HepG2 (cell line): ENCODE measurements around the gene BBLN. TPM values are rescaled to one million over a fixed set of nuclear protein-coding genes. Genes with fewer than 3 reads are reported as not detected.

Experiments
- ARHGAP35 ChIP-seq: sonication (generic); formaldehyde crosslinking; IDR thresholded peaks from 2 replicates; pipeline ENCODE4 v1.9.0; 2022; ENCODE audit warnings: mild to moderate bottlenecking, inconsistent platforms, moderate library complexity, missing genetic modification reagents, borderline replicate concordance
- CBX2 ChIP-seq, 2 experiments: fragments of 200-600 bp in 1 of 2; sonication (generic); formaldehyde crosslinking in 1 of 2; IDR thresholded peaks; 2 replicates each; pipeline versions ENCODE4 v1.7.0 to v1.8.1; 2018 to 2022; ENCODE audit warnings: low read depth in 2 of 2, low read length in 1 of 2, mild to moderate bottlenecking in 1 of 2, missing genetic modification reagents in 1 of 2
- ZNF260 ChIP-seq: sonication (generic); formaldehyde crosslinking; IDR thresholded peaks from 2 replicates; pipeline ENCODE4 v1.4.0; 2020; ENCODE audit warnings: missing genetic modification reagents, low read depth, mild to moderate bottlenecking, borderline replicate concordance
- ZNF576 ChIP-seq: sonication (generic); formaldehyde crosslinking; IDR thresholded peaks from 2 replicates; pipeline ENCODE4 v1.4.0; 2020; ENCODE audit warnings: mild to moderate bottlenecking, missing genetic modification reagents
- ZNF724P ChIP-seq: sonication (generic); formaldehyde crosslinking; IDR thresholded peaks from 2 replicates; pipeline ENCODE4 v1.8.0; 2022; ENCODE audit warnings: missing genetic modification reagents, borderline replicate concordance
- ZUFSP ChIP-seq: sonication (generic); formaldehyde crosslinking; IDR thresholded peaks from 2 replicates; pipeline ENCODE4 v1.9.0; 2021; ENCODE audit warnings: missing genetic modification reagents, mild to moderate bottlenecking, borderline replicate concordance
- polyA plus RNA-seq, 8 experiments: library from polyadenylated mRNA; depleted of rRNA in 3 of 8; stranded (reverse) in 7 of 8; unstranded in 1 of 8; fragments of >200 nt; fragmentation: Illumina TruSeq in 4 of 8; extraction: Trizol in 4 of 8; gene quantifications; 2 replicates each; pipeline versions ENCODE4 v1.2.1 to v1.2.3, GENCODE V29; 2011 to 2016; ENCODE audit warnings: low read depth in 4 of 8, missing spikeins in 1 of 8, mixed read lengths in 1 of 8; ENCODE audit not compliant: insufficient read depth in 1 of 8
- total RNA-seq, 5 experiments: library from RNA; depleted of rRNA; stranded (reverse); fragments of >200 nt; fragmentation: Illumina TruSeq; extraction: Trizol; gene quantifications; 2 replicates each; pipeline ENCODE4 v1.2.3, GENCODE V29; 2016; ENCODE audit warnings: low read depth in 1 of 5
- TF ChIP-seq, protein P1 (sequence below): sonication (generic); formaldehyde crosslinking; IDR thresholded peaks from one replicate; pipeline ENCODE4 v1.5.1; 2020; ENCODE audit warnings: mild to moderate bottlenecking, missing genetic modification reagents; ENCODE audit errors: not compliant biosample characterization
- TF ChIP-seq, protein P2 (sequence below): sonication (generic); formaldehyde crosslinking; IDR thresholded peaks from 2 replicates; pipeline ENCODE4 v1.4.0; 2020; ENCODE audit warnings: missing genetic modification reagents
- TF ChIP-seq, protein P3 (sequence below): sonication (generic); formaldehyde crosslinking; IDR thresholded peaks from 2 replicates; pipeline ENCODE4 v1.8.1; 2022; ENCODE audit warnings: mild to moderate bottlenecking, missing genetic modification reagents
- TF ChIP-seq, protein P4 (sequence below): sonication (generic); formaldehyde crosslinking; IDR thresholded peaks from 2 replicates; pipeline ENCODE4 v1.4.0; 2020; ENCODE audit warnings: missing genetic modification reagents, borderline replicate concordance

BBLN gene
- total and polyA plus RNA-seq, 2 of the 13 experiments (the other 11 are each of a cell fraction or from before 2014, with no cell fraction given) = 27.6 to 33.1 TPM

DNA sequence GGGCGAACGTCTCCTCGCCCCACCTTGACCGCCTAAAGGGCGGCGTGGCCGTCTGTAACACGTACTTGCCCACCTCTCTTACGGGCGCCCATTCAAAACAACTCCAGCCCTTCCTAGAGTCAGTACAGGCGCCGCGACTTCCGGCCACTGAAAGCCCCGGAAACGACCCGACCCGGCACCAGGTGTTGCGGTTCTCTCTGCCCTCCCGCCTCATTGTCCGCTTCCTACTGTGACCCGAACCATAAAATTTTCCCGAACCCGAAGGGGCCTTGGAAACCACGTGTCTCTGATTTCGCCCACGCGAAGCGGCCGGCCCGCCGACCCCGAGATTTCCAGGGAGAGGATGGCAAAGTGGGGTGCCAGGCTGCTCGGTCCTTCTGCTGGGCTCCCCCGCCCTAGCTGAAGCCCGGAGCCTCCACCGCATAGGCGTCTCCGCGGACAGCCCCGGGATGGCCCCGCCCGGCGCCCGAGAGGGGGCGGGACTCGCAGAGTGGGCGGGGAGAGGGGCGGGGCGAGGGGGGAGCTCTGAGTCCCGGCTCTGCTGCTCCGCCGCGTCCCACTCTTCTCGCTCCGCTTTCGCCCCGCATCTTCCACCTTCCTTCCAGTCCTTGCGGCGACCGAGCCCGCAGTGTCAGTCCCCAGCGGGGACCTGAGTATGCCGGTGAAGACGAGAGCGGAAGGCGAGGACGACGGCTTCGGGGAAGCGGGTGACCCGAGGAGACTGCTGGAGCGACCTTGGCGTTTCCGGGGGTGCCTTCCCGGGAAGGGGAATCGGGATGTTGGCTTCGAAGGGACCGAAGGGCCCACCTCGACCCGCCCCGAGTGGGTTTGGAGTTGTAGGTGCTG is 31.9 kb upstream of the BBLN start (continued):
- TF ChIP-seq, protein P1, sequence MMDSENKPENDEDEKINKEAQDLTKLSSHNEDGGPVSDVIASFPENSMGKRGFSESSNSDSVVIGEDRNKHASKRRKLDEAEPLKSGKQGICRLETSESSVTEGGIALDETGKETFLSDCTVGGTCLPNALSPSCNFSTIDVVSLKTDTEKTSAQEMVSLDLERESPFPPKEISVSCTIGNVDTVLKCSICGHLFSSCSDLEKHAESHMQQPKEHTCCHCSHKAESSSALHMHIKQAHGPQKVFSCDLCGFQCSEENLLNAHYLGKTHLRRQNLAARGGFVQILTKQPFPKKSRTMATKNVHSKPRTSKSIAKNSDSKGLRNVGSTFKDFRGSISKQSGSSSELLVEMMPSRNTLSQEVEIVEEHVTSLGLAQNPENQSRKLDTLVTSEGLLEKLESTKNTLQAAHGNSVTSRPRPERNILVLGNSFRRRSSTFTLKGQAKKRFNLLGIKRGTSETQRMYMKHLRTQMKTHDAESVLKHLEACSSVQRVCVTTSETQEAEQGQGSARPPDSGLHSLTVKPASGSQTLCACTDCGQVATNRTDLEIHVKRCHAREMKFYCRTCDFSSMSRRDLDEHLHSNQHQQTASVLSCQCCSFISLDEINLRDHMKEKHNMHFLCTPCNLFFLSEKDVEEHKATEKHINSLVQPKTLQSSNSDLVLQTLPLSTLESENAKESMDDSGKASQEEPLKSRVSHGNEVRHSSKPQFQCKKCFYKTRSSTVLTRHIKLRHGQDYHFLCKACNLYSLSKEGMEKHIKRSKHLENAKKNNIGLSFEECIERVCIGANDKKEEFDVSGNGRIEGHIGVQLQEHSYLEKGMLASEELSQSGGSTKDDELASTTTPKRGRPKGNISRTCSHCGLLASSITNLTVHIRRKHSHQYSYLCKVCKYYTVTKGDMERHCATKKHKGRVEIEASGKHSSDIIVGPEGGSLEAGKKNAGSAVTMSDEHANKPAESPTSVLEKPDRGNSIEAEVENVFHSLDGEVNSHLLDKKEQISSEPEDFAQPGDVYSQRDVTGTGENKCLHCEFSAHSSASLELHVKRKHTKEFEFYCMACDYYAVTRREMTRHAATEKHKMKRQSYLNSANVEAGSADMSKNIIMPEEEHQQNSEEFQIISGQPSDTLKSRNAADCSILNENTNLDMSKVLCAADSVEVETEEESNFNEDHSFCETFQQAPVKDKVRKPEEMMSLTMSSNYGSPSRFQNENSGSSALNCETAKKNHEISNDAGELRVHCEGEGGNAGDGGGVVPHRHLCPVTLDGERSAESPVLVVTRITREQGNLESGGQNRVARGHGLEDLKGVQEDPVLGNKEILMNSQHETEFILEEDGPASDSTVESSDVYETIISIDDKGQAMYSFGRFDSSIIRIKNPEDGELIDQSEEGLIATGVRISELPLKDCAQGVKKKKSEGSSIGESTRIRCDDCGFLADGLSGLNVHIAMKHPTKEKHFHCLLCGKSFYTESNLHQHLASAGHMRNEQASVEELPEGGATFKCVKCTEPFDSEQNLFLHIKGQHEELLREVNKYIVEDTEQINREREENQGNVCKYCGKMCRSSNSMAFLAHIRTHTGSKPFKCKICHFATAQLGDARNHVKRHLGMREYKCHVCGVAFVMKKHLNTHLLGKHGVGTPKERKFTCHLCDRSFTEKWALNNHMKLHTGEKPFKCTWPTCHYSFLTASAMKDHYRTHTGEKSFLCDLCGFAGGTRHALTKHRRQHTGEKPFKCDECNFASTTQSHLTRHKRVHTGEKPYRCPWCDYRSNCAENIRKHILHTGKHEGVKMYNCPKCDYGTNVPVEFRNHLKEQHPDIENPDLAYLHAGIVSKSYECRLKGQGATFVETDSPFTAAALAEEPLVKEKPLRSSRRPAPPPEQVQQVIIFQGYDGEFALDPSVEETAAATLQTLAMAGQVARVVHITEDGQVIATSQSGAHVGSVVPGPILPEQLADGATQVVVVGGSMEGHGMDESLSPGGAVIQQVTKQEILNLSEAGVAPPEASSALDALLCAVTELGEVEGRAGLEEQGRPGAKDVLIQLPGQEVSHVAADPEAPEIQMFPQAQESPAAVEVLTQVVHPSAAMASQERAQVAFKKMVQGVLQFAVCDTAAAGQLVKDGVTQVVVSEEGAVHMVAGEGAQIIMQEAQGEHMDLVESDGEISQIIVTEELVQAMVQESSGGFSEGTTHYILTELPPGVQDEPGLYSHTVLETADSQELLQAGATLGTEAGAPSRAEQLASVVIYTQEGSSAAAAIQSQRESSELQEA (CRISPR knock-in tag) = peak; percentile 7
- TF ChIP-seq ZUFSP (CRISPR knock-in tag) = no peak
- TF ChIP-seq, protein P2, sequence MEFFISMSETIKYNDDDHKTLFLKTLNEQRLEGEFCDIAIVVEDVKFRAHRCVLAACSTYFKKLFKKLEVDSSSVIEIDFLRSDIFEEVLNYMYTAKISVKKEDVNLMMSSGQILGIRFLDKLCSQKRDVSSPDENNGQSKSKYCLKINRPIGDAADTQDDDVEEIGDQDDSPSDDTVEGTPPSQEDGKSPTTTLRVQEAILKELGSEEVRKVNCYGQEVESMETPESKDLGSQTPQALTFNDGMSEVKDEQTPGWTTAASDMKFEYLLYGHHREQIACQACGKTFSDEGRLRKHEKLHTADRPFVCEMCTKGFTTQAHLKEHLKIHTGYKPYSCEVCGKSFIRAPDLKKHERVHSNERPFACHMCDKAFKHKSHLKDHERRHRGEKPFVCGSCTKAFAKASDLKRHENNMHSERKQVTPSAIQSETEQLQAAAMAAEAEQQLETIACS (CRISPR knock-in tag) = 0 out of 2 replicates have a peak, but pooled peaks have one; percentile 6
- peak; percentile 72; the same call in 1 of the 2 replicates for TF ChIP-seq ARHGAP35 (CRISPR knock-in tag)
- TF ChIP-seq ZNF260 = no peak
- TF ChIP-seq CBX2 (IDR thresholded peaks at IDR 0.05; ENCODE audit: low read depth, low read length) = no peak
- TF ChIP-seq CBX2 (CRISPR knock-in tag; IDR thresholded peaks at IDR 0.05; ENCODE audit: low read depth) = no peak
- TF ChIP-seq, protein P3, sequence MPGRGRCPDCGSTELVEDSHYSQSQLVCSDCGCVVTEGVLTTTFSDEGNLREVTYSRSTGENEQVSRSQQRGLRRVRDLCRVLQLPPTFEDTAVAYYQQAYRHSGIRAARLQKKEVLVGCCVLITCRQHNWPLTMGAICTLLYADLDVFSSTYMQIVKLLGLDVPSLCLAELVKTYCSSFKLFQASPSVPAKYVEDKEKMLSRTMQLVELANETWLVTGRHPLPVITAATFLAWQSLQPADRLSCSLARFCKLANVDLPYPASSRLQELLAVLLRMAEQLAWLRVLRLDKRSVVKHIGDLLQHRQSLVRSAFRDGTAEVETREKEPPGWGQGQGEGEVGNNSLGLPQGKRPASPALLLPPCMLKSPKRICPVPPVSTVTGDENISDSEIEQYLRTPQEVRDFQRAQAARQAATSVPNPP (CRISPR knock-in tag) = no peak
- TF ChIP-seq, protein P4, sequence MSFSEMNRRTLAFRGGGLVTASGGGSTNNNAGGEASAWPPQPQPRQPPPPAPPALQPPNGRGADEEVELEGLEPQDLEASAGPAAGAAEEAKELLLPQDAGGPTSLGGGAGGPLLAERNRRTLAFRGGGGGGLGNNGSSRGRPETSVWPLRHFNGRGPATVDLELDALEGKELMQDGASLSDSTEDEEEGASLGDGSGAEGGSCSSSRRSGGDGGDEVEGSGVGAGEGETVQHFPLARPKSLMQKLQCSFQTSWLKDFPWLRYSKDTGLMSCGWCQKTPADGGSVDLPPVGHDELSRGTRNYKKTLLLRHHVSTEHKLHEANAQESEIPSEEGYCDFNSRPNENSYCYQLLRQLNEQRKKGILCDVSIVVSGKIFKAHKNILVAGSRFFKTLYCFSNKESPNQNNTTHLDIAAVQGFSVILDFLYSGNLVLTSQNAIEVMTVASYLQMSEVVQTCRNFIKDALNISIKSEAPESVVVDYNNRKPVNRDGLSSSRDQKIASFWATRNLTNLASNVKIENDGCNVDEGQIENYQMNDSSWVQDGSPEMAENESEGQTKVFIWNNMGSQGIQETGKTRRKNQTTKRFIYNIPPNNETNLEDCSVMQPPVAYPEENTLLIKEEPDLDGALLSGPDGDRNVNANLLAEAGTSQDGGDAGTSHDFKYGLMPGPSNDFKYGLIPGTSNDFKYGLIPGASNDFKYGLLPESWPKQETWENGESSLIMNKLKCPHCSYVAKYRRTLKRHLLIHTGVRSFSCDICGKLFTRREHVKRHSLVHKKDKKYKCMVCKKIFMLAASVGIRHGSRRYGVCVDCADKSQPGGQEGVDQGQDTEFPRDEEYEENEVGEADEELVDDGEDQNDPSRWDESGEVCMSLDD = no peak
- peak; percentile 63; the same call in 1 of the 2 replicates for TF ChIP-seq ZNF724P
- TF ChIP-seq ZNF576 (CRISPR knock-in tag) = peak; percentile 84; the same call in 1 of the 2 replicates
